NCI-H345 (cell line): ENCODE measurements around the gene PHLDA2.
"Not testable (repeated sequence)": the region's sequence is repeated elsewhere in the genome, so short reads cannot be mapped to it uniquely, and the experiment has no call there.

ENCODE experiments used
- DNase-seq: peaks from one replicate; lab custom pipeline; 2025; lab: John Stamatoyannopoulos, UW

PHLDA2 gene

GRCh38 chr11:2914455-2915195 lies 14.6 kb downstream of the PHLDA2 start:
- DNase-seq, result peak; percentile 24

DNA sequence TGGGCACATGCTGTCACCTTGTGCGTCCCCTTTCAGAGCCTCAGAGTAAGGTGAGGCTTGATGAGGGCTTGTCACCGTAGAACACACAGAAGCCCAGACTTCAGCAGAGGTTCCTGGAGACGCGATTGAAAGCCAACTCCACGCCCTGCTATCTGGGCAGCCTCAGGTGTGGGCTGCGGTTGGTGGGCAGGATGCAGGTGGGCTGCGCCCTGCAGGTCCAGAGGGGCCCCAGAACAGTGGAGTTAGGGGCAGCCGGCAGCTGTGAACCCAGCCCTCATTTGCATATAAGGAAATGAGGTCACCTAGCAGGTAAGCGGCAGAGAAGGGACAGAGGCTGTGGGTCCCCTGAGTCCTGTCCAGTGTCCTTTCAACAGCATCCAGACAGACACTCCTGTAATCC lies 15.4 kb downstream of the PHLDA2 start:
- no peak for DNase-seq

GRCh38 chr11:2913019-2913431 lies 16.2 kb downstream of the PHLDA2 start:
- DNase-seq, result no peak

DNA sequence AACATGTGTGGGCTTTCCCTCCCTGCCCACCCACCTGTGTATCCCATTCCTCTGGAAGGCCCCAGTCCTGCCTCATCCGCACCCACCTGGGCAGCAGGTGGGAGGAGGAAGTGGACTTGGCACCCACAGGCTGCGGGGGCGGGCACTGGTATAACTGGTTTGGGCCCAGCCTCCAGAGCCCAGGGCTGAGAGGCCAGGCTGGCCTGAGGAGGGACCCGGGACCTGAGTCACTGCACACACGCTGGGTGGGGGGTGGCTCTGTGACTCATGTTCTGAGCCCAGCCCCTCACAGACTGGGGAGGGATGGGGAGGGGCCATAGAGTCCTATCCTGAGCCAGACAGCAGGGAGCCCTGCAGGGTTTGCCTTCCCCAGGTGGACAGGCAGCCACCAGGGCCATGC lies 16.7 kb downstream of the PHLDA2 start:
- no peak for DNase-seq

- no peak for DNase-seq
Observed at GRCh38 chr11:2911785-2912391, 17.3 kb downstream of the PHLDA2 start.

- DNase-seq, result no peak
Observed at GRCh38 chr11:2911088-2911784, 18.0 kb downstream of the PHLDA2 start.

DNA sequence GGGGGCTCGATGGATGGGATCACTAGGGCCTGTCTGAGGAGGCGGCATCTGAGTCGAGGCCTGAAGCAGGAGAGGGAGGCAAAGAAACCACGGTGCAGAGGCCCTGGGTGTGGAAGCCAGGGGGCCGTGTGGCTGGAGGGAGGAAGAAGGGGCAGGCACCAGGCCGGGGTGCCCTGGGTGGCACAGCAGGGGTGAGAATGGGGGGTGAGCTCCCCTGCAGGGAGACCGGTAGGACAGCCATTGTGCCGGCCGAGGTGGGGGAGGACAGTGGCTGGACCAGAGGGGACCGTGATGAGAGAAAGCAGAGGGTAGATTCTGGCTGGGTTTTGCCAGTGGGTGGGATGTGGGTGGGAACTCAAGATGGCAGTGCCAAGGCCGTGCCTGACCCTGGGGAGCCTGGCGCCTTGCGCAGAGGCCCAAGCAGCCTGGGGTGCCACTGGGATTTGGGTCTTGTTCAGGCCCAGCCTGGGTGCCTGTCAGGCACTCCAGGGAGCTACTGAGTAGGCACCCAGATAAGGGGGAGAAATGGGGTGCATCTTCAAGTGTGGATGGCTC lies 18.7 kb downstream of the PHLDA2 start:
- DNase-seq, result no peak

- DNase-seq, result no peak
Observed at GRCh38 chr11:2909133-2909902, 19.9 kb downstream of the PHLDA2 start.

- DNase-seq, result no peak
Observed at GRCh38 chr11:2908130-2908529, 21.1 kb downstream of the PHLDA2 start.

- DNase-seq, result not testable (repeated sequence)
Observed at GRCh38 chr11:2905299-2905698, 23.9 kb downstream of the PHLDA2 start.

DNA sequence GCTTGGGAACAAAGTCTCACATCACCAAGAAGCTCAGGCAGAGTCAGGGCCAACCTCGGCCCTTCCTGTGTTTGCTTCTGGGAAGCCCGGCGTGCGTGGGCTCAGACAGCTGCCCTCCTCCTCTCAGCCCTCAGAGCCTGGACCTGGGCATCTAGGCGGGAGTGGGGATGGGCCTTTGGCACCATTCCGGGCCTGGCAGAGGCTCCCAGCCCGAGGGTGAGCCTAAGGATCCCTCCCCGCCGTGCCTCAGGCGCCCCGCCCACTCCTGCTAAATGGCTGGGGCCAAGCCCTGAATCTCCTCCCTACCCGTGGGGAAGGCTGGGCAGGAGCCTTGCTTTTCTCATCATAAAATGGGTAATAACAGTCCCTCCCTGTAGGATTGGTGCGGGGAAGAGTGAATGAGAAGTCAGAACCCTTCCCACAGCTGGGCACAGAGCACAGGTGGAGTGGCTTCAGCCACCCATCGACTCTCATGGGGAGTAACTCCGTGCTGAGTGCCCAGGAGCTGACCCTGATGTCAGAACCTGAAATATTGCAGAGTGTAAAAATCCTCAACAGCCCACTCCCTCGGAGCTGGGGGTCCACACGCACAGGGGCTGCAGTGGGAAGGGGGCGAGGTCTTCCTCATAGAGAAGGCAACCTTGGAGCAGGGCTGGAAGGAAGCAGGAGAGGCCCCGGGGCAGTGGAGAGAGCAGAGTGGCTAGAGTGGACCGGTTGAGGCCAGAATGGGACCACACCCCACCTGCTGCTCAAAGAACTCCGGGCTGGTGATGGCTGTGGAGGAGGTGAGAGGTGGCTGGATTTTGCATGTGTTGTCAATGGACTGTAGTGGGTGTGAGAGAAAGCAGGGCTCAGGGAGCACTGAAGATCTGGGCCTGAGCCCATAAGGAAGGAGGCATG lies 24.8 kb downstream of the PHLDA2 start:
- DNase-seq, result no peak

- DNase-seq, result no peak
Observed at GRCh38 chr11:2903672-2904011, 25.6 kb downstream of the PHLDA2 start.

GRCh38 chr11:2902784-2903671 lies 26.2 kb downstream of the PHLDA2 start:
- no peak for DNase-seq

DNA sequence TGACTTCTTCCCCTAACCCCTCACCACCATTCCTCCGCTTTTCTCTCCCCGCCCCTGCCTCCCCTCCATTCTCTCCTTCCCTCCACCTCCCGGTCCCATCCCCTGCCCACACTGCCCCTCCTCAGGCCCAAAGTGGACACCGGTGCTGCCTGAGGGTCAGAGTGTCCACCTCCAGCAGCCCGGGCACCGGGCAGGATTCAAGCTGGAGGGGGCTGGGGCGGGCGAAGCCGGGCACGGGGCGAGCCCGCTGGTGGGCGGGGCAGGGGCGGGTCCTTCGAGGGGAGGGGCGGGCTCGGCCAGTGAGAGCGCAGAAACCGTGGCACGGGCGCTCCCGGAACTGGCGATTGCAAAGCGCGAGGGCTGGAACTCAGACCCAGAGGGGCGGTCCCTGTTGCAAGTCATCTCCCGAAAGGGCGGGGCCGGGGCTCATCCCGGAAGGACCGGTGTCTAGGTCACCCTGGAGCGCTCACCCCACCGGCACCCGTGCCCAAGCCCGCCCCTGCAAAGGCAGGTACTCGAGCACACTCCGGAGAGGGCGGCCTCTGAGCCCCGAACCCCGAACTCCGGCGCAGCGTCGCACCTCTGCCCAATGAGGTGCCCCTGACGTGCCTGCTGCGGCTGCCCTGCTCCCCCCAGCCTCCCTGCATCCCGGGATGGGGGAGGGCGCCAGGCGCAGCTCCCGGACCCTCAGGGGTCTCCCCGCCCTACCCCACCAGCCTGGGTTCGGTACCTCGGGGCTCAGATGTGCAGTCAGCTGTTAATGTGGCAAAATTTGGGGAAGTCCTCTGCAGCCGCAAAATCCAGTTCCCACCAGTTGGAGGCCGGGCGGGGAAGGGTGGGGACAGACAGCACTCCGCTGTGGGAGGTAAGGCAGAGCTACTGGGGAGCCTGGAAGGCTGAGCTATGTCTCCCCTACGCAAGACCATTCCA lies 27.1 kb downstream of the PHLDA2 start:
- peak; percentile 97 for DNase-seq

GRCh38 chr11:2901196-2901796 lies 27.9 kb downstream of the PHLDA2 start:
- DNase-seq, result no peak

DNA sequence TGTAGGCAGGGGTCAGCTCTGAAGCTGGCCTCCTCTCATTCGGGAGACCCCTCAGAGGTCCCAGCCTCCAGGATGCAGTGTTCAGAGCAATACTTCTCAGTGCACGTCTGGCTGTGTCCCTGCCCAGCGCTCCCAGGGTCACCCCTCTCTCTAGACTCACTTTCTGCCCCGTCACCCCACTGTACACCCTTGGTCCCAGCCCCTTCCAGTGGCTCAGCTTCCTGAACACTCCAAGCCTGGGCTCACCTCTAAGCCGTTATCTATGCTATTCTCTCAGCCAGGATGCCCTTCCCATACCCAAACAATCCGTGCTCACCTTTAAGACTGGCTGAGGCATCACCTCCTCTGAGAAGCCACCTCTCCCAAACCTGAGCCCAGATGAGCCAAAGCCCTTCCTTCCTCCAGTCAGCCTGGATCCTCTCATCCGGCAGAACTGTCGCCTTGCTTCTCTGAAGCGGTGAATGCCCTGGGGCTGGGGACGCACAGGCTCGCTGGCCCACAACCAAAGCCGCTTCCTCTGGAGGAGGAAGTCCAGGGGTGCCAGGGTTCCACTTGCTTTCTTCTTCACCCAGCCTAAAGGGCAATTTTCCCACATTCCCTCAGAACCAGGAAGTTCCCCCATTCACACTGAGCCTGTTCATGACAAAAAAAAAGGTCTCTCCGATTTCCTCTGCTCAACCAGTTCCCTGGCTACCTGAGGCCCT lies 30.0 kb downstream of the PHLDA2 start:
- no peak for DNase-seq

- no peak for DNase-seq
Observed at GRCh38 chr11:2898366-2899079, 30.7 kb downstream of the PHLDA2 start.
